GM21515 (cell line): ENCODE measurements around the gene KRTAP10-9.
"Not testable (repeated sequence)": the region's sequence is repeated elsewhere in the genome, so short reads cannot be mapped to it uniquely, and the experiment has no call there.

Experiments
- ATAC-seq: cut with Tn5 transposase; IDR thresholded peaks from one replicate; pipeline ENCODE4 v1.9.1; 2021; ENCODE audit not compliant: unreplicated experiment

The KRTAP10-9 gene, protein sequence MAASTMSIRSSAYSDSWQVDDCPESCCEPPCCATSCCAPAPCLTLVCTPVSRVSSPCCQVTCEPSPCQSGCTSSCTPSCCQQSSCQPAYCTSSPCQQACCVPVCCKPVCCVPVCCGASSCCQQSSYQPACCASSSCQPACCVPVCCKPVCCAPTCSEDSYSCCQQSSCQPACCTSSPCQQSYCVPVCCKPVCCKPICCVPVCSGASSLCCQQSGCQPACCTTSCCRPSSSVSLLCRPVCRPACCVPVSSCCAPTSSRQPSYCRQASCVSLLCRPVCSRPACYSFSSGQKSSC

DNA sequence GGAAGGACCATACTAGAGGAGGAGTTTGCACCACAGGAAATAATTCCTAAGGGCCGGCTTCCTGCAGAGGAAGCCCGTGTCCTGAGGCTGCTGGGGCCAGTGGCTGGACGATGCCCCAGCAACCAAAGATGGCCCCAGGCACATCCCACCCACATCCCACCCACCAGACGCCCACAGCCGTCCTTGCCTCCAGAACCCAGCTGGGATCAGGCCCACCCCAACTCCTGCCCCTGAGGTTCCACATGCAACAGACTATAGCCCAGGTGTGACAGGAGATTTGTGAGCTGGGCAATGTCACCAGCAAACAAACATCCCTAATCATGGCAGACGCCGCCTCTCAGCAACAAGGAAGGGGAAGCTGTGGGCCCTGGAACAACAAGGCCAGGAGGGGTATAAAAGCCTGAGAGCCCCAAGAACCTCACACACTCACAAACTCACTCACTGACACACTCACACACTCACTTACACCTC, at the start of gene KRTAP10-9:
Gene KRTAP10-9, plus strand, starts transcription at position 421 of the 471 bp plus-strand sequence. CDS start 79 bp downstream, outside the sequence.
- no peak for ATAC-seq

DNA sequence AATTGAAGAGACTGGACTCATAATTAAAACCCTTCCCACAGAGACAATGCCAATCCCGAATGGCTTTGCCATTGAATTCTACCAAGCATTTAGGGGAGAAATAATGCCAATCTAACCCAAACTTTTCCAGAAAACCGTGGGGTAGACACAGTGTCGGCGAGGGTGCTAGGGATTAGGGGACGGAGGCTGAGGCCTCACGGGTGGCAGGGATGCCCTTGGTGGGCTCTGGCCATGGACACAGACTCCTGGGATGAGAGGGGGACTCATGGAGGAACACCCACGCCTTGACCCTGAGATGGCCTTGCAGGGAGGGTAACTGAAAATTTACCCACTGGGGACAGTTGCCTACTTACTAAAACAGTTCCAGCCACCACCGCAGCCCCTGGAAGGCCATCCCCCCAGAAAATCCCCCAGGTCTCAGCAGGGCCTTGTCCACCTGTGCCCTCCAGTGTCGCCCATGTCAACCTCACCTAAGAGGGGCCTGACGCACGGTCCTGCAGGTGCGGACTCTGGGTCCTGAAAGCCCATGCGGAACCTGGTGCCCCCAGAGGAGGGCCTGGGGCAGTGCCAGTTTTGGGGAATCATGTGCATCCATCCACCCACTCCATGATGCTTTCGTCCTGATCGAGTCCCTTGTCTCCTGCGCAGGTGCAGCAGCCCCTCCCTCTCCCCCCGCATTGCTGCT, 48.4 kb upstream of the KRTAP10-9 start:
- no peak for ATAC-seq

DNA sequence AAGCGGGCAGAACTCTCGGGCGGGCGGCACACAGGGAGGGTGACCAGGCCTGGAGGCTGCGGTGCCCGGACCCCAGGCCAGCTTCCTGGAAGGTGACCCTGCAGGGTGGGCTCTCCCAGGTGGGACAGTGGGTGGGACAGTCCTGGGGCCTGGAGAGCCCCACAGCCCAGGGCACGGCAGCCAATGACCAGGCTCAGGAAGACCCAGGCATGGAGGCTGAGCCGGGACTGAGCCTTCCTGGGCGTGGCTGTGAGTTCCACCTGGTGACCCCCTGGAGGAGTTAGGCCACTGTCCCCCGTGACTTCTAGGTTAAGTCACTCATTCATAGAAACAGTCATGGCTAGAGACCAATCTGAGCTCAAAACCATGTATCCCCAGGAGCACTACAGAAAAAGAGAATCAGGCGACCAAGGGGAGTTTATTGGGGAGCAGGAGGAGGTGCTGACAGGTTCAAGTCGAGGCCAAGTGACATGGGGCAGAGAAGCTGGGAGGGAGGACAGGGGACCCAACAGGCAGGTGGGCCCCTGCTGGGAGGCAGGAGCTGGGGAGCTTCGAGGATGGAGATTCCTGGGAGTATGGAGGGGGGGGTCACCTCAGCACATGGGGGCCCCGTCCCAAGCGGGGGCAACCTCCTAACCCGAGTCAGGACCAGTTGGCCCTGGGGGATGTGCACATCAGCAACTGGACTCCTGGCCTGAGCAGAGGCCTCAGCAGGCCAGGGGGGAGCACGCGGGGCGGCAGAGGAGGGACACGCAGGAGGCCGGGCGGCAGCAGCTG, 47.6 kb upstream of the KRTAP10-9 start:
- no peak for ATAC-seq

DNA sequence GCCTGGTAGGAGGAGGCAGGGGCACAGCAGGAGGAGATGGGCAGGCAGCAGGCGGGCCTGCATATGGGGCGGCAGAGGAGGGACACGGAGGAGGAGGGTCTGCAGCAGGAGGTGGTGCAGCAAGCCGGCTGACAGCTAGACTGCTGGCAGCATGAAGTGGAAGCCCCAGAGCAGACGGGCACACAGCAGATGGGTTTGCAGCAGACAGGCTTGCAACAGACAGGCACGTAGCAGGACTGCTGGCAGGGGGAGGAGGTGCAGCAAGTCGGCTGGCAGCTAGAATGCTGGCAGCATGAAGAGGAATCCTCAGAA, 47.1 kb upstream of the KRTAP10-9 start:
- ATAC-seq = no peak

DNA sequence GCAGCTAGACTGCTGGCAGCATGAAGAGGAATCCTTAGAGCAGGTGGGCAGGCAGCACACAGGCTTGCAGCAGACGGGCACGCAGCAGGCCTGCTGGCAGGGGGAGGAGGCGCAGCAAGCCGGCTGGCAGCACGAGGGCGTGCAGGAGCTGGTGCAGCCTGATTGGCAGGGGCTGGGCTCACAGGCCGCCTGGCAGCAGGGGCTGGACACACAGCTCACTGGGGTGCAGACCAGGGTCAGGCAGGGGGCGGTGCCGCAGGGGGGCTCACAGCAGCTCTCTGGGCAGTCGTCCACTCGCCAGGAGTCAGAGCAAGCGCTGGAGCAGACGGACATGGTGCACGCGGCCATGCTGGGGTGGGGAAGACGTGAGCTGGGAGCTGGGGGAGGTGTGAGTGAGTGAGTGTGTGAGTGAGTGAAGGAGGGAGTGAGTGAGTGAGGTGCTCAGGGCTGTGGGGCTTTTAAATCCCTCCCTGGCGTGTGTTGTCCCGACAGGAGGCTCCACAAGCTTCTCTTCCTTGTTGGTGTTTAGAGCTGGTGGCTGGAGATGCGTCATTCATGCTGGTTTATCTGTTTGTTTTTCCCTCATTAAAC, 46.6 kb upstream of the KRTAP10-9 start, which contains the start of gene KRTAP10-5:
Gene KRTAP10-5, minus strand, starts transcription at position 374 of the 591 bp plus-strand sequence. Its CDS starts 26 bp downstream, at position 348.
- ATAC-seq = not testable (repeated sequence)

DNA sequence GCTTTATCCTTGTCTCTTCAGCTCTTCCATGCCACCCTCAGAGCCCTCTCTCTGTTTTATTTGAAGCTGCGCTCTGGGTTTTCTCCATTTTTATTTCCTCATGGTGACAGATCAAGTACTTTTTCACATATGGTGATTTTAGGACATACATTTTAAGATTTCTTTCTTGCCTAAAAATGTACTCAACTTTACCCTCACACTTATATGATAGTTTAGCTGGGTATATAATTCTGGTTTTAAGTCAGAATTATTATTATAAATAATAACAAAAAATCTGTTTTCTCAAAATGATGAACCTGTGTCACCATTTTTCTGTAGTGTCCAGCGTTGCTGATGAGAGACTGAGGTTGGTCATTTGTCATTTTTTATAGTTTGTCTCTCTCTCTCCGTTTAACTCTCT, 45.7 kb upstream of the KRTAP10-9 start:
- ATAC-seq = no peak

DNA sequence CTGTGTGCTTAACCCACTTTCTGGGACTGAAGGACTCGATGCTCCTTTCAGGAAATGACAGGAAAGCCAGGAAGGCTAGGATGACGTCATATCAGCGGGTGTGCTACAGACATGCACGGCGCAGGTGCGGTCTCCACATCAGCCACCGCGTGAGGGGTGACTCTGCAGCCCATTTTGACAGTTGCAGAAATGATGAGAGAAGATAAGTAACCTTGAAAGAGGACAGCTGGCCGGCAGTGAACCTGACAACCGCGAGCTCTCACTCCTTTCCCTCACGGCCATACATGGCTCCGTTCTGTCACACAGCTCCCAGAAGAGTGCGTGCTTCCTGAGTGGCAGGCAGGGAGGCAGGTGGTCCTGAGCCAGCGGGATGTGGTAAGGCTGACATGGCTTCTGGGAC, 44.8 kb upstream of the KRTAP10-9 start:
- no peak for ATAC-seq

DNA sequence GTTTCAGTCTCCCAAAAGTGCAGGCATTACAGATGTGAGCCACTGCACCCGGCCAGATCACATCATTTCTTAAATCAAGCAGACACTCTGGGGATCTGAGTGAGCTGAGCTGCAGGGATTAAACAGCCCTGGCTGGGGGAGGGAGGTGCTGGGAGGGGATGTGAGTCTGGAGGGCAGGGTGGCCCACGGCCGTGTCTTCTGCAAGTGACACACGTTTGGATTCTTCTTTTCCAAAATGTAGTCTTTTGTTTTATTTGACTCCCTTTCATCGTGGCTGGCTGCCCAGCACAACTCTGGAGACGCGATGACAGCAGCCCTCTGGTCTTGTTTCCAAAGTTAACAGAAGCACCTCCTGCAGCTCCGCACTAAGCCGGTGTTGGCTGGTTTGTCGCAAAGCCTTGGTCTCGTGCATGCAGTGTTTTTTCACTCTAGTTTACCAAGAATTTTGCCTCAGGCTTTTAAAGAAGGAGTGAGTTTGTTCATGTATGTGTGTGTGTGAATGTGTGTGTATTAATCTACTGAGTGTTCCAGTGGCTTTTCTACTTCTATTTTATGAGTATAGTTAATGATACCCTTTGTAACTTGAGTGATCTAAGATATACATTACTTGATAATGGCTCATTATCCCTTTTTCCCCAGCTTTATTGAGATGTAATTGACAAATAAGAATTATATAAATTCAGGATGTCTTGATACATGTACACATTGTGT, 43.6 kb upstream of the KRTAP10-9 start:
- no peak for ATAC-seq

DNA sequence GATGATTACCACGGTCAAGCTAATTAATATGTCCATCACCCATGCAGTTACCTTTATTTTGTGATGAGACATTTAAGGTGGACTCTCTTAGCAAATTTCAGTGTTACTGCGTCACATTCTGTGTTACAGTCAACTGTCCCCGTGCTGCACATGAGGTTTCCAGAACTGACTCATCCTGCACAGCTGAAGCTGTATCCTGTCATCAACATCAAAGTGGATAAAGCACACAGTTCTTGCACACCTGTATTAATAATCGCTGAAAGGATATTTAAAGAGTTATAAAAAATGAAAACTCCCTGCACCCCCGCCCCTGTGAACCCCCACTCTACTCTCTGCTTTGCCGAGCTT, 43.1 kb upstream of the KRTAP10-9 start:
- no peak for ATAC-seq

DNA sequence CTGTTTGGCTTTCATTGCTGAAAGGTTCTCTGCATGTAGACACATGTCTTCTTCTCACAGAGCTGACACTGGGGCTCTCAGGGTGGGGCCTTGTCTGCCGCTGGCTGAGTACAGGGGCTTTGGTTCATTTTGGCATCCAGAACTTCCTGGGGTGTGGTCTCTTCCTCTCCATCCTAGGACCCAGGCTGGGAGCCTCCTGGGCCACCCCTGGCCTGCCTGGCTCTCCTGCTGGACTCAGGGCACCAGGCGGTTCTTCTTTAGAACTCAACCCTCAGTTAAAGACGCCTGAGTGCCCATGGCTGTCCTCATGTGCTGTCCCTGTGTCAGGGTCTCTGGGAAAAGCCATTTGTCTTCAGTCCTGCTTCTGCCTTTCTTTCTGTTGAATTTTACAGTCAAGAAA, 41.0 kb upstream of the KRTAP10-9 start:
- ATAC-seq = no peak

DNA sequence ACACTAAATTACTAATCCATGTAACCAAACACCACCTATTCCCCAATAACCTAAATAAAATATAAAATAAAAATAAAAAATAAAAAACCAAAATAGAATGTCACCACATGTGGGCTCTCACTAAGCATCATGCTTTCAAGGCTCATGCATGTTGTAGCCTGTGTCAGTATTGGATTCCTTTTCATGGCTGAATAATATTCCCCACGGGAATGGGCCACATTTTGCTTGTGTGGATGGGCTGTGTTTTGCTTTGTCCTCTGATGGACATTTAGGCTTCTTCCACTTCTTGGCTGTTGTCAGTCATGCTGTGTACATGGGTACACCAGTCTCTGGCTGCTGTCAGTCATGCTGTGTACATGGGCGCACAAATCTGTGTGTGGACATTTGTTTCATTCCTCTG, 37.8 kb upstream of the KRTAP10-9 start:
- ATAC-seq = no peak

DNA sequence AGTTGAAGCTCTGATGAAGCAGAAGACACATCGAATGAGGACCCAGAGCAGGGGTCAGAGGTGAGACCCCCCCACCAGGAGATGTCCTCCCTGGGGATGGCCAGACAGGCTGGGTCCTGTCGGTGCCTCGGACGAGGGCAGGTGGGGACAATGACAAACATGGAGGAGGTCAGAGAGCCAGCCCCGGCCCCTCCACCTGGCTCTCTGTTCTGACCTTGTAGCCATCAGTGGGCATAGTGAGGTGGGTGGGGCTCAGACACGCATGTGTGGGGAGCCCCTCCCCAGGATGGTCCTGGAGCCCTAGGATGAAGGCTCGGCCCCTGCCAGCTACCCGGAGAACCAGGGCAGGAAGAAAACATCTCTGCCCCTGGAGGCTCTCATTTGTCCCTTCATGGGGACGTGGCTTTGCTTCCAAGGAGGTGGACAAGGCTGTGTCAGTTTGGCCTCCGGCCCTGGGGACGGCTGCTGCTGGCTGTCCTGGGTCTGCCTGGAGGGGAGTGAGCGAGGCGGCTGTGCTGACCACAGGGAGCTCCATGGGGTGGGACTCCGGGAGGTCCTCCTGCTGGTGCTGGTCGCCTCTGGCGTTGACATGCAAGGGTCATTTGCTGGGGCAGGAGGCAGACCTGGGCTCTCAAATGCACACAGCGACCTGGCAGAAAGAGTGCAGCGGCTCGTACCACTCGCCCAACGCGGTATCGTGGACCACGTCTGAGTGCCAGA, 37.1 kb upstream of the KRTAP10-9 start:
- ATAC-seq = no peak

DNA sequence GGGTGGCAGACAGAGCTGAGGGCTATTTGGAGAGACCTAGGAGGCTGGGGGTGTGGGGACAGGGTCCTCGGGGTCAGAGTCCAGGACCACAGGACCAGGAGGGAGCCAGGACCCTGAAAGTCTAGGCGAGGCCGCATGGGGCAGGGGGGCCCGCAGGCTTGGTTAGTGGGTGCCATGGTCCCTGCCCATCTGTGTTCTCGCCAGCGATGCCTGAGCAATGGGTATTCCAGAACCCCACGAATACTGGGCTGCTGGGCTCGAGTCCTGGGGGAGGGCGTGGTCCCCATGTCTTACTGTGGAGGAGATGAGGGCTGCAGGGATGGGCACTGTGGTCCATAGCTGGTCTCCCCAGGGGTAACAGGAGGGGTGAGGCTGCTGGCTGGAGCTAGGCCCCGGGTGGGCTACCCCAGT, 36.6 kb upstream of the KRTAP10-9 start:
- no peak for ATAC-seq

DNA sequence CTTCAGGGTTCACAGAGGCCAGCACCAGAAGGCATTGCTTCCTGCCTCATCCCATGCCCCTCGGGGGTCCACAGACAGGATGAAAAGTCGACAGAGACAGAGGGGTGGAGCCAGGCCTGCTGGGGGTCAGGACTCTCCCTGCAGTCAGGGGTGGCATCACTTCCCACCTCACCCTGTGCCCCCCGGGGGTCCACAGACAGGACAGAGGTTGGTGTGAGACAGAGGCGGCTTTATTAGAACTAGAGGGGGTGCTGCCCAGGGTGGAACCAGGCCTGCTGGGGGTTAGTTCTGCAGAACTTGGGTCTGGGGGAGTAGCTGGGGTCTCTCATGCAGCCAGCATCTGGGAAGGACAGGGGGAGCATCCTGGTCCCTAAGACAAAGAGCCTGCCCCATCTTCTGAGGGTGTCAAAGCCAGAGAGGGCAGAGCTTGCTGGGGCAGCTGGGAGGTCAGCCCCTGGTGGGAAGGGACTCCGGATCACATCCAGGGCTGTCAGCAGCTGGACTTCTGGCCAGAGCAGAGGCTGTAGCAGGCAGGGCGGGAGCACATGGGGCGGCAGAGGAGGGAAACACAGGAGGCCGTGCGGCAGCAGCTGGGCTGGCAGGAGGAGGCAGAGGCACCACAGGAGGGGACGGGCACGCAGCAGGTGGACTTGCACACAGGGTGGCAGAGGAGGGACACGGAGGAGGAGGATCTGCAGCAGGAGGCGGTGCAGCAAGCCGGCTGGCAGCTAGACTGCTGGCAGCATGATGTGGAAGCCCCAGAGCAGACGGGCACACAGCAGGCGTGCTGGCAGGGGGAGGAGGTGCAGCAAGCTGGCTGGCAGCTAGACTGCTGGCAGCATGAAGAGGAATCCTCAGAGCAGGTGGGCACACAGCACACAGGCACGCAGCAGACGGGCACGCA, 35.7 kb upstream of the KRTAP10-9 start:
- ATAC-seq = not testable (repeated sequence)

DNA sequence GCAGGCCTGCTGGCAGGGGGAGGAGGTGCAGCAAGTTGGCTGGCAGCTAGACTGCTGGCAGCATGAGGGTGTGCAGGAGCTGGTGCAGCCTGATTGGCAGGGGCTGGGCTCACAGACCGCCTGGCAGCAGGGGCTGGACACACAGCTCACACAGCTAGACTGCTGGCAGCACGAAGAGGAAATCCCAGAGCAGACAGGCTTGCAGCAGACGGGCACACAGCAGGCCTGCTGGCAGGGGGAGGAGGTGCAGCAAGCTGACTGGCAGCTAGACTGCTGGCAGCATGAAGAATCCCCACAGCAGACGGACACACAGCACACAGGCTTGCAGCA, 35.1 kb upstream of the KRTAP10-9 start:
- not testable (repeated sequence) for ATAC-seq

DNA sequence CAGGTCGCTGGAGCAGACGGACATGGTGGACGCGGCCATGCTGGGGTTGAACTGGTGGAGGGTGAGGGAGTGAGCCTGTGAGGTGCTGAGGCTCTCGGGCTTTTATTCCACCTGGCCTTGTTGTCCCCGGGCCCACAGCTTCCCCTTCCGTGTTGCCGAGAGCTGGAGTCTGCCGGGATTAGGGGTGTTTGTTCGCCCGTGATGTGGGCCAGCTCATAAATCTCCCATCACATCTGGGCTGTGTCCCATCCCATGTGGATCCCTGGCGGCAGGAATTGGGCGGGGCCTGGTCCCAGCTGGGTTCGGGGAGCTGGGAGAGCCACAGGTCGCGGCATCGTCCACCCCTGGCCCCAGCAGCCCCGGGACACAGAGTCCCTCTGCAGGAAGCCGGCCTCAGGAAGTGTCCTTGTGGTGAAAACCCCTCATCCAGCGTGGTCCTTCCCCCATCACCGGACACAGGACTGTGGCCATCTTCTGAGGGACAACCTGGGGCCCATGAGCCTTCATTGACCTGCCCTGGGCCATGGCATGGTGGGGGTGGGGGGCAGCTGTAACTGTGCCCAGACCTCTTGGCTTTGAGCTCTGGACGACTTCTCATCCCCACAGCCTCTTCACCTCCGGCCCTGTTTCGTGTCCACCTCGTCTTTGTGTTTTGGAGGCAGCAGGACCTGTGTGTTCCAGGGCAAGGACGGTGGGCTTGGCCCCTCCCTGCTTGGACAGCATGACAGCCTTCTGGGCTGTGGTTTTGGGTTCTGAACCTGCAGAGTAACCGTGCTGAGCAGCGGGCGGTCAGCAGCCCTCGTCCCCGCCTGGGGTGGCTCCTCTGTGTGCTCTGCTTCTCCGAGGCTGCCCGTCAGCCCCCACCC, 34.2 kb upstream of the KRTAP10-9 start, which contains the start of gene KRTAP10-6:
Gene KRTAP10-6, minus strand, starts transcription at position 60 of the 866 bp plus-strand sequence. Its CDS starts 21 bp downstream, at position 39.
- no peak for ATAC-seq

DNA sequence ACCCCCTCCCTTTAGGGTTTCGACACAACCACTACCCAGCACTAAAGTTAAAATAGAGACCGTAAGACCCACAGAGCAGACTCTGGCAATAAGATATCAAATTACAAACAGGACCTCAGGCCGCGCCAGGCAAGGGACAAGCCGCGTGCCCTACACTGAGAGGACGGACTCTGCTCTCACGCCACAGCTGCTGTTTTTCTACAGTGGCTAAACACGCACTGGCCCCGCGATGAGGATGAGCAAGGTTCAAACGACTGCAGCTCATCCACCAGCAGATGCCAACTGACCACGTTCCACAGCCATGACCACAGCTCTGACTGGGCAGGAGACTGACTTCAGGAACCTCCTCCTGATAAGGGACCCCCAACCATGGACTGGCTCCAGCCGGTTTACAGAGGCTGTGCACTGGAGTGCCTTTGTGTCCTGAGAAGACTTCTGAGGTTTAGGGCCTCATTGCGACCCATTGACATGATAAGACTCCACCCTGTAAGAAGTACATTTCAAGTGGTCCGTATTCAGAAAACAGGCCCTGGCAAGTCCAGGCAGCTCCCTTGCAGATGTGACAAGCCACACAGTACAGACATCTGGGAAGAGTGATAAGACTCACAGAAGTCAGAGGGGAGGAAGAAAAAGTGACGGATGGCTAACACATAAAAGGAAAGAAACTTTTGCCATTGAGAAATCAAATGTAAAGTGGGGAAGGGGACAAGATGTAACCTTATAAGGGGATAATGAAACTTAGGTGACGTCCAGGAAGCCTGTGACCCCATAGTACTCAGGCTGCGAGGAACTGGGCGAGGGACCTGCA, 33.1 kb upstream of the KRTAP10-9 start:
- no peak for ATAC-seq
